Fibroblast of peridontal ligament (primary cell): ENCODE measurements around the gene TSEN54.

ENCODE experiments used
- DNase-seq: peaks from one replicate; pipeline ENCODE4 v3.0.0-alpha.2; 2010; ENCODE audit errors: extremely low read depth

Gene TSEN54

GRCh38 chr17:75564195-75564594 is 47.9 kb downstream of the TSEN54 start:
- no peak for DNase-seq

- no peak for DNase-seq
Measured at GRCh38 chr17:75565066-75565465, 48.7 kb downstream of the TSEN54 start.

DNA sequence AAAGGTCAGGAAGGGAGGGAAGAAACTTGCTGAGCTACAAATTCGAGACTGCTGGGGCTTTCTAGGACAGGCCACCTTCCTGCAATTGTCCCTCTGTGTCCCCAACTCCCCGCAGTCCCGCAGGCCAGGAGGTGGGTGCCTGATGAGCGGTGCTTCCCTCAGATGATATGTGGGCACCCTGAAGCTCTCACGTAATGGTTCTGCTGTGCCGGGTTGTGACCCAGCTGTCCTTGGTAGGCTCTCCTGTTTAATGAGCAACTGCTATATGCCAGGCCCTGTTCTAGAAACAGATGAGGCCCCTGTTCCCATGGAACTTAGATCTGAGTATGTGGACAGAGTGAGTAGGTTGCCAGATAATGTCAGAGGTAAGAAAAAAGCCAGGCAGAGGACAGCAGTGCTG is 49.3 kb downstream of the TSEN54 start:
- DNase-seq: no peak

DNA sequence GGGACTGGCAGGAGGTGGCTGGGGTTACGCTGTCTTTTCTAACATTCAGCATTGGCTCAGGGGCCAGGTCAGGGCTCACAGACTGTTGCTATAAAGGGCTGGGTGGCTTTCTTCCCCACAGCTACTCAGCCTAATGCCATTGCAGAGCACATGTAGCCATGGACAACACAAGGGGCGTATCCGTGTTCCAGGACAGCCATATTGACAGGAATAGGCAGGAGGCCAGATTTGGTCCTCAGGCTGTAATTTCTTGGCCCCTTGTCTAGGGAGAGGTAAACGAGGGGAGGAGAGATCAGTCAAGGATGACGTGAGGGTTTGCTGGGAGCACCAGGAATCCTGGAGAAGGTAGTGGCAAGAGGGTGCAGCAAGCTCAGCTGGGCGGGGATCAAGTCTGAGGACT is 50.1 kb downstream of the TSEN54 start:
- no peak for DNase-seq

- no peak for DNase-seq
Measured at GRCh38 chr17:75566834-75567233, 50.5 kb downstream of the TSEN54 start.

DNA sequence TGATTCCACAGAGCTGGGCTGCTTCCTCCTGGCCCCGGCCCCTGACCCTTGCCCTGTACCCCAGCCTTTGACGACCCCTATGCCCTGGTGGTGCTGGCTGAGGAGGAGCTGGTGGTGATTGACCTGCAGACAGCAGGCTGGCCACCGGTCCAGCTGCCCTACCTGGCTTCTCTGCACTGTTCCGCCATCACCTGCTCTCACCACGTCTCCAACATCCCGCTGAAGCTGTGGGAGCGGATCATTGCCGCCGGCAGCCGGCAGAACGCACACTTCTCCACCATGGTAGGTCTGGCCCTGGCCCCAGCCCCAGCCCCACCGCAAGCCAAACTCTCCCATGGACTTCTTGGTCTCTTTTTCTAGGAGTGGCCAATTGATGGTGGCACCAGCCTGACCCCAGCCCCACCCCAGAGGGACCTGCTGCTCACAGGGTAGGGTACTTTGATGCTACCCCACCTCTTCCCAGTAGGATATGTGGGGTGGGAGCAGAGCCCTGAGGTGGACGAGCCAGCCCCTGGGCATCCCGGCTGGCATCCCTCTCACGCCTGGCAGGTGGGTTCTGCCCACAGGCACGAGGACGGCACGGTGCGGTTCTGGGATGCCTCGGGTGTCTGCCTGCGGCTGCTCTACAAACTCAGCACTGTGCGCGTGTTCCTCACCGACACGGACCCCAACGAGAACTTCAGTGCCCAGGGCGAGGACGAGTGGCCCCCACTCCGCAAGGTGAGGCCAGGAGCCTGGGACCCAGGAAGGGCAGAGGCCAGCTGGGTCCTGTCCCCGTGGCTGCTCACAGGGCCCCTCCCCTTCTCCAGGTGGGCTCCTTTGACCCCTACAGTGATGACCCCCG is 52.3 kb downstream of the TSEN54 start:
- no peak for DNase-seq

- DNase-seq: no peak
Measured at GRCh38 chr17:75570034-75570676, 53.8 kb downstream of the TSEN54 start.

- no peak for DNase-seq
Measured at GRCh38 chr17:75570772-75571171, 54.4 kb downstream of the TSEN54 start.

DNA sequence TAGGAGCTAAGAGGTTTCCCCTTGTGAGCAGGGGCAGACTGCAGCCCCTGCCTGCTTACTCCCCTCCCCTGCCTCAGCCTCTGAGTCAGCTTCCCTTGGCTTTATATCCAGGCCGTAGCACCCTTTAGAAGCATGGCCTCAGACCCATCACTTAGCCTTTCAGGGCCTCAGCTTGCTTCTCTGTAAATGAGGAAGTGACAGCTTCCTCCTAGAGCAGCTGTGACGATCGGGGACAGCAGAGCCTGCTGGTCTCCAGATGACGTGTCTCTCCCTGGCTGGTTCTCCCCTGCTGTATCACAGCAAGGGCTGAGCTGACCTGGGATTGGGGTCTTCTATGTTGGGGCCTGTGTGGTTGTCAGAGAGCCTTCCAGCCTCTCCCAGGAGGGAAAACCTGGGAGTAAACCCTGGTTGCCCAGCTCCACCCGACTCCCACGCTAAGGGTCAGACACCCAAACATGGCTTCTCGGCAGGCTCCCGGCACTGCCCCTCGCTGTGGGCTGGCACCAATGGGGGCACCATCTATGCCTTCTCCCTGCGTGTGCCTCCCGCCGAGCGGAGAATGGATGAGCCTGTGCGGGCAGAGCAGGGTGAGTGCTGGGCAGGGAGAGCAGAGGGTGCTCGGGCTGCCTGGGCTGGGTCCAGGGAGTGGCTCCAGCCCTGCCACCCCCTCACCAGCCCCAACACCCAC is 55.0 kb downstream of the TSEN54 start:
- no peak for DNase-seq

DNA sequence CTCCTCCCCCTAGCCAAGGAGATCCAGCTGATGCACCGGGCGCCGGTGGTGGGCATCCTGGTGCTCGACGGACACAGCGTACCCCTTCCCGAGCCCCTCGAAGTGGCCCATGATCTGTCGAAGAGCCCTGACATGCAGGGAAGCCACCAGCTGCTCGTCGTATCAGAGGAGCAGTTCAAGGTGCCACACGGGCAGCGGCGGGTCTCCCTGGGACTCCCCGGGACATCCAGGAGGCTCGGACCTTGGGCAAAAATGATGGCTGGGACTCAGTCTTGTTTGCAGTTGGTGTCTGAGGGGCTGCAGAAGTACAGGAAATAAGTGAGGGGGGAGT is 55.5 kb downstream of the TSEN54 start:
- DNase-seq: no peak

GRCh38 chr17:75572713-75573539 is 56.6 kb downstream of the TSEN54 start:
- no peak for DNase-seq

DNA sequence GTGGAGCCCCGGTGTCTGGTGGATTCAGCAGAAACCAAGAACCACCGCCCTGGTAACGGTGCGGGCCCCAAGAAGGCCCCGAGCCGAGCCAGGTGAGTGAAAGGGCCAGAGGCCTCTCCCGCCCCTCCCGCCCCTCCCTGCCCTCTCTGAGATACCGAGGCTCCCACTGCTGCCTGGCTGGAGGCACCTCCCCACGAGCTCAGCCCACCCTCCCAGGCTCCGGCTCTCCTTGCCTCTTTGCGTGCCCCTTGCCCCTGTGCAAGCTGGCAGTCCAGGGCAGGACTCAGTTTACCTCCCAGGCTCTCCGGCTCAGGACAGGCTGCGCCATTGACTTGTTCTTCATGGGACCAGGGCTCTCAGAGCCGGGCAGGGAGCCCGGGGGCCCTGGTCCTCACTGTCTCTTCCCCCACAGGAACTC is 57.2 kb downstream of the TSEN54 start:
- DNase-seq: no peak

GRCh38 chr17:75573994-75574393 is 57.7 kb downstream of the TSEN54 start:
- DNase-seq: no peak
